HG03280 (cell line): ENCODE data around the gene RSL1D1.
A peak's percentile ranks its signal among the peaks of the same experiment; 100 is the strongest.
"Not testable (repeated sequence)": the region's sequence is repeated elsewhere in the genome, so short reads cannot be mapped to it uniquely, and the experiment has no call there.

Experiments
- ATAC-seq: cut with Tn5 transposase; IDR thresholded peaks from one replicate; pipeline ENCODE4 v1.9.1; 2021; ENCODE audit warnings: mild to moderate bottlenecking, moderate library complexity; ENCODE audit not compliant: unreplicated experiment

Gene RSL1D1

DNA sequence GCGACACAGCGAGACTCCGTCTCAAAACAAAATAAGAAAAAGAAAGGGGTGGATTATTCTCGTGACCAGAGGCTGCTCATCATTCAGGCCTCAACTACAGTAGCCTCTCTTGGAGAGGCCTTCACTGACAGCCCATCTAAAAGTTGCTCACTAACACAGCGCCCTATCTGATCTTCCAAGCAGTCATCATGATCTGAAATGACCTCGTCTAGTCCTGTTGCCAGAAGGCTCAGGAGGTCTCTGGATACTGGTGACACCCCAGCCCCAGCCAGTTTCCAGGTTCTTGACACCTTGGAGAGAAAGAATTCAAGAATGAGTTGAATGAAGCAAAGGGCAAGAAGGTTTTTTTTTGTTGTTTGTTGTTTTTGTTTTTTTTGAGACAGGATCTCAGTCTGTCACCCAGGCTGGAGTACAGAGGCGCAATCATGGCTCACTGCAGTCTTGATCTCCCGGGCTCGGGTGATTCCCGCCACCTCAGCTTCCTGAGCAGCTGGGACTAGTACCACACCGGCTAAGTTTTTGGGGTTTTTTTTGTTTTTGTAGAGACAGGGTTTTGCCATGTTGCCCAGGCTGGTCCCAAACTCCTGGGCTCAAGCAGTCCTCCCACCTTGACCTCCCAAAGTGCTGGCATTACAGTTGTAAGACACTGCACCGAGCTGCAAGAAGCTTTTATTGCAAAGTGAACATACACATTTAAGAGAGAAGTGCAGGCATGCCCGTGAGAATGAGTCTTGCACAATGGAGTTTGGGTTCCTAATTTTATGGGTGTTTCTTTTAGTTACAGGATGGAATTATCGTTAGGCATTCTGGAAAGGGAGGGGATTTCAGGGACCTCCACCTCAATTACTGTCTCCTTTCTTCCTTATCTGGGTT is 51.6 kb downstream of the RSL1D1 start:
- ATAC-seq: no peak

DNA sequence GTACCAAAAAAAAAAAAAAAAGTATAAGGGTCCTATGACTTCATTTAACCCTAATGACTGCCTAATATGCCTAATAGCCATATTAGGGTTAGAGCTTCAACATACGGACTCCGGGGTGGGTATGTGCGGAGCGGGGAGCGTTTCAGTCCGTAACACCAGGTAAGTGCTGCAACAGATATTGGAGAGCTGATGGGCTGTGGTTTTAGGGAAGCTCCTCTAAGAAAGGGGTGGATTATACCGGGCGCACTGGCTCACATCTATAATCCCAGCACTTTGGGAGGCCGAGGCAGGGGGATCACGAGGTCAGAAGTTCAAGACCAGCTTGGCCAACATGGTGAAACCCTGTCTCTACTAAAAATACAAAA is 52.3 kb downstream of the RSL1D1 start:
- no peak for ATAC-seq

DNA sequence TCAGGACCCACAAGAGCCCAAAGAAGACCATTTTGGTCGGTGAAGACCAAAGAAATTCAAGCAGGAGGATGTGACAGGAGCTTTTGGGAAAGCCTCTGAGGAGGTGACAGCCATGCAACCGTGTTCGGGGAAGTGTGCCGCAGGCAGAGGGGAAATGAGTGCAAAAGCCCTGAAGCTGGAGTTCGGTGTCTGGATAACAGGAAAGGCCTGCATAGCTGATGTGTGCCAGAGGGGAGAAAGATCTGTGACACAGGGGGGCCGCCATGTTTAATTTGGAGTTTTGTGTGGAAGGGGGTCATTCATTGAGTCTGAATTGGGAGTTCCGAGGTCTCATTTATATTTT is 53.4 kb downstream of the RSL1D1 start:
- ATAC-seq: no peak

DNA sequence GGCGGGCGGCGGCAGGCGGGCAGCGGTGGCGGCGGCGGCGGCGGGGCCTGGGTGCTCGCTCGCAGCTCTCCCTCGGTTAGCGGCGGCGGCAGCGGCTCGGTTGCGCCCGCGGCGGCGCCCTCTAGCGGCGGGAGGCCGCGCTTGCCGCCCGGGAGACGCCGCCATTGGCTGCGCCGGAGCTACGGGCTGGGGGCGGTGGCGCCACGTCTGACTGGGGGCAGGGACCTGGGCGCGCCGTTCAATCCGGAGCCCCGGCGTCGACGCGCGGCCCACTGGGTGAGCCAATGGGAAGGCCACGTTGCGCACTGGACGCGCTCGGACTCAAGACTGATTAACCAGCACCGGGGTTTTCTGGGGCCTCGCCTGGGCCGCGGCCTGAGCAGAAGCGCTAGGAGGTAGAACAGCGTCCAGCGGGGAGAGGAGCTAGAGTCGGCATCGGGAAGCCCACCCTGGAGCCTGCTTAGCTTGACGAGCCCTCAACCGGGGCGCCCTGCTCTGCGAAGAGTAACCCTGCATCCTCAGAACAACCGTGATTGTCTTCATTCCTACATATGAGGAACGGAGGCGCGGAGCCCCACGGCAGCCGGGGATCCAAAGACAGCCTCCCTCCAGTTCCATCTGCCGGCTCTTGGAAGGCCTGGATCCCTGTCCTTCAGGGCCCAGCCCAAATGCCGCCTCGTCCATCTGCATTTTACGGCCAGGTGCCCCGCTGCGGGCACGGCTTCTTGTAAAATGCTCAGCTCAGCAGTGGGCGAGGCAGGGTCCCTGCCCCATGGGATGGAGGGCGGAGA is 54.0 kb downstream of the RSL1D1 start, which contains the start of gene ZC3H7A:
ZC3H7A (minus strand) TSS at position 93 of the 791 bp plus-strand sequence. CDS start 14,904 bp downstream, outside the sequence.
- peak; percentile 94 for ATAC-seq

DNA sequence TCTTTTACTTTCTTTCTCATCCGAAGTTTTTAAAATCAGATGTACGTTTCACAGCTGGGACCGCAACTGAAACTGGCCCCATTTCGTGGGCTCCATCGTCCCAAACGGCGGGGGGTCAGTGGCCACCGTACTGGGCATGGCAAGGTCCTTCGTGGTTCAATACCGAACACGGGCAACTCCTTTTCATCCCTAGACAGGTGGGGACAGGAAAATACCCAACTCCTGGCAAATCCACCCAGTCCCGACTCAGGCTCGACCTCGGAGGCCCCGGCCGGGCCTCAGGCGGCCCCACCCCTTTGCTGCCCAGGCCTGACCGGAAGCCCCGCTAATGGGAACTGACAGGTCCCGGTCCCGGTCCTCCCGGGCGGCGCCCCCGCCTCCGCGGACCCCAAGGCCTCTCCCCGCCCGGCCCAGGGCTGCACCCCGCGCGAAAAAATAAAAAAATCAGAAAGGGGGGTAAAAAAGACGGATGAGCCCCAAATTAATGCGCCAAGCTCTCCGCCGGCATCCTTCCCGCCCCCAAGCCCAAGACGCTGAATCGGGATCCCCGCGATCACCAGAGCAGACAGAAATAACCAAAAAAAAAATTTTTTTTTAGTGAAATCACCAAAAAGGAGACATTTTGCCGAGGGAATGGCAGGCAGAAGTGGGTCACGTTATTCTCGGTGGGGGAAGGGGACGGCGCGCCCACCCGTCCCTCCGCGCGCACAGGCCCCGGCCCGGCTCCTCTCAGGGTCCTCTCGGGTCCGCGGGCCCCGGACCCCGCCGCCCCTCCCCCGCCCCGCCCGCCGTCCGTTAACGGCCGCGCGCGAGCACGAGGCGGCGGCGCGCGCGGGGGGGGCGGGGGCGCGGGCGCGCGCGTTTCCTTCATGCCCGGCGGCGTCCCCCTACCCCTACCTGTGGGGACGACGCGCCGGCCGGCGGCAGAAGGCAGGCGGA is 54.8 kb downstream of the RSL1D1 start:
- ATAC-seq: no peak

DNA sequence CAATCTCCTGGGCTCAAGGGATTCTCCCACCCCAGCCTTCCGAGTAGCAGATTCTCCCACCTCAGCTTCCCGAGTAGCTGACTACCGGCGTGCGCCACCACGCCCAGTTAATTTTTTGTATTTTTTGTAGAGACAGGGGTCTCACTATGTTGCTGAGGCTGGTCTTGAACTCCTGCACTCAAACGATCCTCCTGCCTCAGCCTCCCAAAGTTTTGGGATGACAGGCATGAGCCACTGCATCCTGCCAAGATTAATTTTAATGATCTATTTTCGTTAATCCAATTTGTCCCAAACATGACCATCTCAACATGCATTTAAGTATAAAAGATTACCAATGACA is 55.5 kb downstream of the RSL1D1 start:
- ATAC-seq: no peak

DNA sequence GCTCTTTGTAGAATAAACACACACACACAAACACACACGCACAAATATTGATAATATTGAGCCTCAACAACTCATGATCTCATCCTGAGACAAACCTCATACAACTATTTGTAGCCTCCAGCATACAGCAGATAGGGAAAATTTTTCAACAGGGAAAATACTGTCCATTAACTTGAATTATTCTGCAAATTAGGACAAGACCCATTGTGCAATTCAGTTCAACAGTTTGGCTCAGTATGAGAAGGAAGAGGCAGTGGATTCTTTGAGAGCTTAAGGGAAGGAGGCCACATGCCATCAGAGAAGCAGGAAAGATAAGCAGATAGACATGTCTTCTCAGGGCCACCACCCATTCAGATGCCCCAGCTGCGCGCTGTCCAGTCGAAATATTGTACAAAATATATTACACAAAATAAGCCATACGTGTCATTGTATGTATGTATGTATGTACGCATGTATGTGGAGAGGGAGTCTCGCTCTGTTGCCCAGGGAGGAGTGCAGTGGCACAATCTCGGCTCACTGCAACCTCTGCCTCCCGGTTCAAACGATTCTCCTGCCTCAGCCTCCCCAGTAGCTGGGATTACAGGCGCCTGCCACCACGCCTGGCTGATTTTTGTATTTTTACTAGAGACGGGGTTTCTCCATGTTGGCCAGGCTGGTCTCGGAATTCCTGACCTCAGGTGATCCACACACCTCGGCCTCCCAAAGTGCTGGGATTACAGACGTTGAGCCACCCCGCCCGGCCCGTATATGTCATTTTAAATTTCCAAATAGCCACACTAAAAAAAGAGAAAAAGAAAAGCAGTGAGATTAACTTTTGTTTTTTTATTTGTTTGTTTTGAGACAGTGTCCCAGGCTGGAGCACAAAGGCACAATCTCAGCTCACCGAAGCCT is 56.1 kb downstream of the RSL1D1 start:
- ATAC-seq: no peak

DNA sequence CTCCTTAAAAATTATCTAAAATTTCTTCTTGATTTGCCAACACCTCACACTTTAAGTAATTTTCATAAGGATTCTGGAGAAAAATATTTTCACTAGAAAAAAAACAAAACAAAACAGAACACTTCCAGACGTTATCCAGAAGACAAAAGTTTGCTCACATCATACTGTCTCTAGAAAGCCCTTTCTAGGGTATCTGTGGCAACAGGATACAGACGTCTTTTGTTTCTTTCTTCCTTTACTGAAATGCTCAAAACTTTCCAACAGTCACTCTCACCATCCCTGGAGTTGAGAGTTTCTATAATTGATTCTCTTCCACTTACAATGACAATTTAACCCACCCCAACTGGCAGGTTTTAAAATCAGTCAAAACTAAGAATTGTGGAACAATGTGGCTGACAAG is 56.9 kb downstream of the RSL1D1 start:
- ATAC-seq: no peak

DNA sequence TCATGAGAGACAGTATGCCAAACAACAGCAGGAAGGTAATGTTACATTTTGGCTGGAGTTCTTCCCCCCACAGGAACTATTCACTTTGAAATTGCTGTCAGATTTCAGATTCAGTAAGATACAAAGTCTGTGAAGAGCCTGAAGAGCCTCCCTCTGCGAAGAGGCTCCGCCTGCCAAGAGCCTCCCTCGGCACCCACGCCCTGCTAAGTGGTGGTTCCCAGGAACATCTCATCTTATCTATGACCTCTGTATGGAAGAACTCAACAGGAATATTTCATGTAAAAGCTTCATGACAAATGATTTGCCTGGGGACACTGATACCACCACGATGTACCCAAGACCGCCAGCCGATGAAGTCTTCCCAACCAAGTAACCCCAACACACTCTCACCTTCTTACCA is 57.5 kb downstream of the RSL1D1 start:
- ATAC-seq: no peak

DNA sequence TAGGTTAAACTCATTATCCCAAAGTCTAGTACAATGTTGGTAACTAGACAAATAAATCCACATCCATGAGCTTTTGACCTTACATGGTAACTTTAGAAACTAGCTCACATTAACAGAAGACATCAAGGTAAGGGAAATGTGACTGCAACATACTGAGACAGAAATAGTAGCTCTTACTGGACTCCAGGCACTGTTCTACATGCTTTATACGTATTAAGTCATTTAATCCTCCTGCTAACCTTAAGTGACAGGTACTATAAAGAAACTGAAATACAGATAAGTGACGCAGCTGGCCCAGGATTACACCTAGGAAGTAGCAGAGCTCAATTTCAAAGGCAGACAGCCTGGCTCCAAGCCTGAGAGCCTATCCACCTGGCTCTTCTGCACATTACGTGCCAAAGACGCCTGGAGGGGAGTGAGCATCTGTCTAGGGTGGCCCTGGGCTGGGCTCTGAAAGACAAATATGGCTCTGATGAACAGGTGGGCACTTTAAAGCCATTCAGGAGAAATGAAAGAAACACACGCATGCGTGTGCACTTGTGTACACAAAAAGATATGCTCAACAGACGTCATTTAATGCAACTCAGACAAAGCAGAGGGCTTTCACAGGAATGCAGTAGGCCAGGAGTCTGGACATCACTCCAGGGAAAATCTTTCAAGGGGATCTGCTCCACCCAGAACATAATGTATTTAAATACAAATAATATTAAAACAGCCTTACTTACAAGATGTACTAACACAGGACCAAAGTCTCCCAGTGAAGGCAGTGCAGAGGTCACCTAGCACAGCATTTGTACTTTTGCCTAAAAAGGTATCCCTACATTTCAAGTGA is 58.7 kb downstream of the RSL1D1 start:
- ATAC-seq: no peak

DNA sequence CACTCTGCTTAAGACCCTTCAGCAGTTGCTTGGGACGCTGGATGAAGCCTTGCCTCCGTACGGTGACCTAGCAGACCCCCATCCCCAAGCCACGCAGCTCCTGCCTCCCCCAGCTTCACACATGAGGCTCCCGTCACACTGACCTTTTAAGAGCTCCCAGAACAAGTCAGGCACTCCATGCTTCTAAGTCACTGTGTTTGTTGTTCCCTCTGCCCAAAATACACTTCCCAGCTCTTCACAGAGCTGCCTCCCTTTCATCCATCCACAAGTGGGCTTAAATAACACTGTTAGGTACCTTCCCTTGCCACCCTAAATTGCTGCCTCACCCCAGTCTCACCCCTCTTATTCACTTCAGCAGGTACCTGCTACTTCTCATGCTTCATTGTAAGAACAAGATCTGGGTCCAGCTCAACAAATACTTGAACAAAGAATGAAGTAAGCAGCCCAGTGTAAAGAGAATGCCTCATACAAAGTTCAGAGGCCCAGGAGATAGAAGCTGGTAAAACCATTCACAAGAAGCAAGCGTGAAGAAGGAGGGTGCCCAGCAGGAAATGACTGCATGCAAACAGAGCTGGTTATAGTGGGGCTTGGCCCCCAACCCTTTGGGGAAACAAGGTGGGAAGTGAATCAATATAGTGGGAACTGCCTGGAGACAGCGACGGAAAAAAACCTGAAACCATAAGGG is 60.1 kb downstream of the RSL1D1 start:
- no peak for ATAC-seq

DNA sequence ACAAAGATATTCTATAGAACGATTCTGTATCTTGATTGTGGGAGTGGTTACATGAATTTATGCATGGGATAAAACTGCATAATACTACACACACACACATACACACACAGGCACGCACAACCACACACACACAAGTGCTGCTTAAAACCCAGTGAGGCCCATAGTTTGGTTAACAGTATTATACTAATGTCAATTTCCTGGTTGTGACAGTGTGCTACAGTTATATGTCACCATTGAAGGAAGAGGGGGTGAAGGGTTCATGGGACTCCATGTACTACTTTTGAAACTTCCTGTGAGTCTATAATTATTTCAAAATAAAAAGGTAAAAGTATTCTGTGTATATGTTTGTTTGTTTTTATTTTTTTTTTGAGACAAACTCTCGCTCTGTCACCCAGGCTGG is 62.4 kb downstream of the RSL1D1 start:
- no peak for ATAC-seq

DNA sequence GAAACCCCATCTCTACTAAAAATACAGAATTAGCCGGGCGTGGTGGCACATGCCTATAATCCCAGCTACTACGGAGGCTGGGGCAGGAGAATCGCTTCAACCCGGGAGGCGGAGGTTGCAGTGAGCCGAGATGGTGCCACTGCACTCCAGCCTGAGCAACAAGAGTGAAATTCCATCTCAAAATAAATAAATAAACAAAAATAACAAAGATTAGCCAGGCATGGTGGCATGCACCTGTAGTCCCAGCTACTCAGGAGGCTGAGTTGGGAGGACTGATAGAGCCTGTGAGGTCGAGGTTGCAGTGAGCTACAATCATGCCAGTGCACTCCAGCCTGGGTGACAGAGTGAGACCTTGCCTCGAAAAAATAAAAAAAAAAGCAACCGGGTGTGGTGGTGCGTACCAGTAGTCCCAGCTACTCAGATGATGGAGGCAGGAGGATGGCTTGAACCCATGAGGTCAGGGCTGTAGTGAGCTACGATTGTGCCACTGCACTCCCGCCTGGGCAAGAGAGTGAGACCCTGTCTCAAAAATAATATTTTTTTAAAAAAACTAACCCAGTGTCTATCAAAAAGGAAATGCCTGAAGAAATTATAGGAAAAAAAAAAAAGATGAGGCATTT is 66.3 kb downstream of the RSL1D1 start:
- not testable (repeated sequence) for ATAC-seq

DNA sequence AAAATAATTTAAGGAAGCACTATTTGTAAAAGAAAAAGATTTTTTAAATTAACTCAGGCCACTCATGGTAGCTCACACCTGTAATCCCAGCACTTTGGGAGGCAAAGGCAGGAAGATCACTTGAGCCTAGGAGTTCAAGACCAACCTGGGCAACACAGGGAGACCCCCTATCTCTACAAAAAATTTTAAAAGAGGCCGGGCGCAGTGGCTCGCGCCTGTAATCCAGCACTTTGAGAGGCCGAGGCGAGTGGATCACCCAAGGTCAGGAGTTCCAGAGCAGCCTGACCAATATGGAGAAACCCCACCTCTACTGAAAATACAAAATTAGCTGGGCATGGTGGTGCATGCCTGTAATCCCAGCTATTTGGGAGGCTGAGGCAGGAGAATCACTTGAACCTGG is 67.0 kb downstream of the RSL1D1 start:
- not testable (repeated sequence) for ATAC-seq

DNA sequence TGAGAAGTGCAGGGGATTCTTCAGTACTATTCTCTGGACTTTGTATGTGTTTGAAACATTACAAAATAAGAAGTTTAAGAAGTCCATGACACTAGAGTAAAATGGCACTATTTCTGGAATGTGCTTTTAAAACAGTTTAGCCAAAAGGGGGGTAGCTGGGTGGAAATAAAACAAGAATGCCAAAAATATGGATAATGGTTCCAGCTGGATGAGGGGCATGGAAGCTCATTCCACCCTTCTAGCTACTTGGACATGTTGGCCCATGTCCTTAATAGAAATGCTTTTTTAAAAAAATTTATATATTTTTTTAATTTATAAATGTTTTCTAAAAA is 67.3 kb downstream of the RSL1D1 start:
- no peak for ATAC-seq
